Right atrium auricular region (tissue), 2 donors: ENCODE data around the gene UBE2V1. TPM values are rescaled to one million over a fixed set of nuclear protein-coding genes. Genes with fewer than 3 reads are reported as not detected.
A peak's percentile ranks its signal among the peaks of the same experiment; 100 is the strongest.

Experiments used
- DNase-seq: peaks from one replicate; pipeline ENCODE4 v3.0.0-alpha.2; 2019; ENCODE audit warnings: low spot score
- H3K27ac ChIP-seq, 2 donors: fragments of 200-600 bp; sonication (generic); 1 replicate in 1 of 2; 2 replicates in 1 of 2; pipeline ENCODE4 v1.5.1; 2016 to 2019
- H3K27me3 ChIP-seq, 2 donors: fragments of 200-600 bp; sonication (generic); one replicate each; pipeline versions ENCODE4 v1.5.1 to v1.6.0; 2017 to 2019
- H3K36me3 ChIP-seq: fragments of 200-600 bp; sonication (generic); one replicate; pipeline ENCODE4 v1.5.1; 2016
- H3K4me1 ChIP-seq, 2 donors: fragments of 200-600 bp; sonication (generic); one replicate each; pipeline versions ENCODE4 v1.5.1 to v1.6.0; 2017 to 2019
- H3K4me3 ChIP-seq, 2 donors: fragments of 200-600 bp; sonication (generic); 1 replicate in 1 of 2; 2 replicates in 1 of 2; pipeline ENCODE4 v1.5.1; 2017 to 2019; ENCODE audit warnings: mild to moderate bottlenecking in 1 of 2, moderate library complexity in 1 of 2
- H3K9me3 ChIP-seq, 2 donors: fragments of 200-600 bp; sonication (generic); one replicate each; pipeline ENCODE4 v1.5.1; 2019
- CTCF ChIP-seq, 2 donors: fragments of 200-600 bp; sonication (generic); IDR thresholded peaks; one replicate each; pipeline ENCODE4 v1.5.1; 2019; ENCODE audit warnings: antibody characterized with exemption in 2 of 2
- total RNA-seq, 2 donors: library from RNA; depleted of rRNA; stranded (reverse); fragments of >200 nt; gene quantifications; one replicate each; pipeline ENCODE4 v1.1.0, GENCODE V29; 2016

UBE2V1 gene
- total RNA-seq, 2 donors from 2014 or later, result 61.2 to 70.2 TPM

GRCh38 chr20:50034567-50035180 is 78.3 kb downstream of the UBE2V1 start:
- H3K9me3 ChIP-seq, result no peaks in the 10 kb centered on the region
- peak overlapping the region; percentile 1 to 23 for H3K27ac ChIP-seq
- TF ChIP-seq CTCF (IDR thresholded peaks at IDR 0.05), result no peak
- H3K27me3 ChIP-seq, result no peaks in the 10 kb centered on the region
- H3K4me3 ChIP-seq, result no peak overlapping the region
- peaks cover 0 to 34% of the 10 kb centered on the region in 2 donors for H3K4me1 ChIP-seq
- no peak for DNase-seq
- no peaks in the 10 kb centered on the region for H3K36me3 ChIP-seq

- H3K36me3 ChIP-seq, result no peaks in the 10 kb centered on the region
- H3K4me3 ChIP-seq, result no peak overlapping the region
- no peak for DNase-seq
- peak overlapping the region in 1 of 2 donors; percentile 48 for H3K27ac ChIP-seq
- no peak for TF ChIP-seq CTCF (IDR thresholded peaks at IDR 0.05)
- H3K4me1 ChIP-seq, result peaks cover 0 to 47% of the 10 kb centered on the region in 2 donors
- H3K9me3 ChIP-seq, result no peaks in the 10 kb centered on the region
- no peaks in the 10 kb centered on the region for H3K27me3 ChIP-seq
Observed at GRCh38 chr20:50032955-50033666, 79.8 kb downstream of the UBE2V1 start.

Other genes with a start within 250 kb of the UBE2V1 start
- gene SPATA2, start 197.6 kb downstream of the UBE2V1 start, total RNA-seq, result 1 to 10 TPM; 5.0 to 6.1 TPM
- gene RNF114, start 176.8 kb downstream of the UBE2V1 start, total RNA-seq, result 100 to 1,000 TPM in 1 of 2 donors, 10 to 100 TPM in 1; 40.2 to 117 TPM
- 1 to 10 TPM; 4.3 to 4.4 TPM for gene SNAI1, start 130.2 kb downstream of the UBE2V1 start, total RNA-seq
- 10 to 100 TPM; 26.1 to 30.7 TPM for gene PEDS1, start 40.6 kb upstream of the UBE2V1 start, total RNA-seq
- 100 to 1,000 TPM in 1 of 2 donors, 10 to 100 TPM in 1; 61.3 to 102 TPM for gene CEBPB, start 77.7 kb upstream of the UBE2V1 start, total RNA-seq